SJSA1 (cell line): Measurements from ENCODE around the gene RAPGEF2. TPM values are rescaled to one million over a fixed set of nuclear protein-coding genes. Genes with fewer than 3 reads are reported as not detected.
"Not testable (repeated sequence)": the region's sequence is repeated elsewhere in the genome, so short reads cannot be mapped to it uniquely, and the experiment has no call there.

Experiments used
- DNase-seq, 2 experiments: peaks; one replicate each; pipeline ENCODE4 v3.0.0-alpha.2; 2015 to 2020; ENCODE audit warnings: low spot score in 2 of 2, low read depth in 1 of 2
- H3K27ac ChIP-seq: fragments of 250-450 bp; sonication (Bioruptor Pico); 2 replicates; pipeline ENCODE4 v1.5.1; 2020; ENCODE audit warnings: mild to moderate bottlenecking, moderate library complexity
- H3K27me3 ChIP-seq: fragments of 250-450 bp; sonication (Bioruptor Pico); replicated peaks from 2 replicates; pipeline ENCODE4 v1.5.1; 2020; ENCODE audit warnings: mild to moderate bottlenecking, moderate library complexity
- H3K36me3 ChIP-seq: fragments of 250-450 bp; sonication (Bioruptor Pico); 2 replicates; pipeline ENCODE4 v1.5.1; 2020; ENCODE audit warnings: mild to moderate bottlenecking
- H3K4me1 ChIP-seq: fragments of 250-450 bp; sonication (Bioruptor Pico); replicated peaks from 2 replicates; pipeline ENCODE4 v1.6.1; 2021; ENCODE audit warnings: mild to moderate bottlenecking
- H3K4me3 ChIP-seq: fragments of 250-450 bp; sonication (Bioruptor Pico); 2 replicates; pipeline ENCODE4 v1.5.1; 2020; ENCODE audit warnings: mild to moderate bottlenecking
- H3K9me3 ChIP-seq: fragments of 250-450 bp; sonication (Bioruptor Pico); replicated peaks from 2 replicates; pipeline ENCODE4 v1.5.1; 2020; ENCODE audit warnings: mild to moderate bottlenecking
- total RNA-seq: library from RNA; depleted of rRNA; stranded (reverse); fragments of >200 nt; shearing (Covaris generic); gene quantifications from 2 replicates; pipeline ENCODE4 v1.2.3, GENCODE V29; 2014

RAPGEF2 gene
- total RNA-seq, 1 experiment from 2014 or later: 97.6 TPM

DNA sequence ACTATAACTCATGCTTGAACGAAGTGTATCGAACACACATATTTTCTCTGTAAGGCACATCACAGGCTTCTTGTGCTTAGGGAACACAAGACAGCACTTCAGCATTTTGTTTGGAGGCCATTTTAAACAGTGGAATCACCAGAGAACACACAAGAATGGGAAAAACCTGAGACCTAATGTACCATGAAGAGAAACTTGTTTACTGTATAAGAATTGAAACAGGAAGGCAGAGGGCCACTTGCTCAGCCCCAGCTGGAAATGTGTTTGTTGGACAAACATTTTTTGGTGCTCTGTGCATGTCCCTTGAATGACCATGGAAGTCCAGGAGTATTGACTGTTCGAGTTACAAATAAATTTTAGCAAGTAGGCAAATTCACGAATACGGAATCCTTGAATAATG, 47.5 kb downstream of the RAPGEF2 start:
- H3K27me3 ChIP-seq: no peaks in the 10 kb centered on the region
- no peaks in the 10 kb centered on the region; the same call in 1 of the 2 replicates for H3K4me1 ChIP-seq
- no peaks in the 10 kb centered on the region for H3K9me3 ChIP-seq
- no peaks in the 10 kb centered on the region for H3K36me3 ChIP-seq
- no peak overlapping the region for H3K27ac ChIP-seq
- H3K4me3 ChIP-seq: no peak overlapping the region
- no peak for DNase-seq

DNA sequence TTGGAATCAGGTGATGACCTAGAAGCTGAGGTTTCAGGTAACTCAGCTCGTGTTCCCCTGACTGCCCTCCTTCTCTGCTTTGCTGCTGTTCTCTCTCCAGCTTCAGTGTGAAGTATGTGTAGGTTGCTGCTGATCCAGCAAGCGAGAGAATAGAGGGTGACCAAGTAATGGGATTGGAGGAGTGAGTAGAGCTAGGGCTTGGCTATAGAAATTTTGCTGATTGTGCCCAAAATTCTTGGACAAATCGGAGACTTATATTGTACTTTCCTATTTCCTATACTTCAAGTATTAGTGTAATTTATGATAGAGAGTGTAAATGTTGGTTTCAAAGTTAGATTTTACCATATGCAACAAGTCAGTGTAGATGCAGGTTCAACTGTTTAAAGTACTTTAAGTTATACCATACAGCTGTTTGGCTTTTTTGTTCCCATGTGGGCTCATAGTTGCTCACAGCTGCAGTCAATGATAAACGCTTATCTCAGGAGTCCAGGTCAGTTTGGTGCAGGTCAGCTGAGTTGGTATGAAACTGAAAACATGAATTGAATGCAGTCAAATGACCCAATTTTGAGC, 48.0 kb downstream of the RAPGEF2 start:
- no peak for DNase-seq
- H3K4me1 ChIP-seq: no peaks in the 10 kb centered on the region; the same call in 1 of the 2 replicates

DNA sequence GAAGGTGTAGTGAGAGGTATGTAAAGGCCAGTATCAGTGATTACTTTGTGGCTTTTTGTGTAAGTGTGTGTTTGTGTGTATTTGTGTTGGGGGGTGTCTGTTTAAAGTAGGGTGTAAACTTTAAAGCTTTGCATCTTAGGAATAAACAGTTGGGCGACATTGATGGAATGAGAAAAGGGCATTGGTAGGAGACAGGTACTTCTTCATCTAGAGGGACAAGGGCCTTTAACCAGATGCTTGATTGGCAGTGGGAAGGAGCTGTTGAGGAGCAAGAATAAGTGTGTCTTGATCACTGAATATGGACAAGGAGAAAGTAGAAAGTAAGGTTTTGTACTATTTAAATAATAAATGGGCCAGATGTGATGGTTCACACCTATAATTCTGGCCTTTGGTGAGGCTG, 48.8 kb downstream of the RAPGEF2 start:
- Histone ChIP-seq H3K4me3 (no peak overlapping the region), H3K36me3 (no peaks in the 10 kb centered on the region), H3K9me3 (no peaks in the 10 kb centered on the region), H3K27me3 (no peaks in the 10 kb centered on the region), H3K4me1 (no peaks in the 10 kb centered on the region), H3K27ac (no peak overlapping the region)
- DNase-seq: no peak

More for the DNA sequence above, 48.0 kb downstream of the RAPGEF2 start:
- Histone ChIP-seq H3K36me3 (no peaks in the 10 kb centered on the region), H3K4me3 (no peak overlapping the region), H3K27ac (no peak overlapping the region), H3K27me3 (no peaks in the 10 kb centered on the region), H3K9me3 (no peaks in the 10 kb centered on the region)

DNA sequence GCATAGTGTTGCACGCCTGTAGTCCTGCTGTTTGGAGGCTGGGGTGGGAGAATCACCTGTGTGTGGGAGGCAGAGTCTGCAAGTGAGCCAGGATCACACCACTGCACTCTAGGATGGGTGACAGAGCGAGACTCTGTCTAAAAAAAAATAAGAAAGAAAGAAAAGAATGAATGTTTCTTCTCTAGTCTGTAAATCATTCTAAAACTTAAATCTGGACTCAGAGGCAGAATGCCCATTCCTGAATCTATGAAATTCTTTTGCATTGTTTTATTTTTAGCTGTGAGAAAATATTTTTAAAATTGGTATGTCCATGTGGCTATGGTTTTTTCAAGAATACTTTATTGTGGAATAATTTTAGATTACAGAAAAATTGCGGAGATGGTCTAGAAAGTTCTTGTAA, 49.3 kb downstream of the RAPGEF2 start:
- no peaks in the 10 kb centered on the region for H3K27me3 ChIP-seq
- no peak for DNase-seq
- no peaks in the 10 kb centered on the region for H3K4me1 ChIP-seq
- H3K9me3 ChIP-seq: no peaks in the 10 kb centered on the region
- H3K4me3 ChIP-seq: no peak overlapping the region
- H3K36me3 ChIP-seq: no peaks in the 10 kb centered on the region
- H3K27ac ChIP-seq: no peak overlapping the region

DNA sequence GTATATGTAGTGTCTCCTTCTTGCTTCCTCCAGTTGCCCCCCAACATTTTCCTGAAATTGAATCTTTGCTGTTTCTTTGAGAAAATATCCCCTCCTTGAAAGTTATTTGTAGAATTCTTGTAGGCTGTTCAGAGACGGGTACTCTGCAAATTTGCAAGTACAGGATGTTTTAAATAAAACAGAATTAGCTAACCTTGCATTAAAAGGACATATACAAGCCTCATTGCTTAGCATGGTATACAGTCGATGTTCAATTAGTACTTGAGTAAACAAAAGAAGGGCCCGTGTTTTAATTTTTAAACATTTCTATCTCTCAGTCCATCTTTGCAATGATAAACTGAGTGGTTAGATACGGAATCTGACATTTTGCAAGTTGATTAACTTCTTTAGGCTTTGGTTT, 50.8 kb downstream of the RAPGEF2 start:
- no peaks in the 10 kb centered on the region for H3K27me3 ChIP-seq
- H3K27ac ChIP-seq: no peak overlapping the region
- H3K4me3 ChIP-seq: no peak overlapping the region
- H3K36me3 ChIP-seq: no peaks in the 10 kb centered on the region
- H3K4me1 ChIP-seq: no peaks in the 10 kb centered on the region
- H3K9me3 ChIP-seq: no peaks in the 10 kb centered on the region
- DNase-seq: no peak

DNA sequence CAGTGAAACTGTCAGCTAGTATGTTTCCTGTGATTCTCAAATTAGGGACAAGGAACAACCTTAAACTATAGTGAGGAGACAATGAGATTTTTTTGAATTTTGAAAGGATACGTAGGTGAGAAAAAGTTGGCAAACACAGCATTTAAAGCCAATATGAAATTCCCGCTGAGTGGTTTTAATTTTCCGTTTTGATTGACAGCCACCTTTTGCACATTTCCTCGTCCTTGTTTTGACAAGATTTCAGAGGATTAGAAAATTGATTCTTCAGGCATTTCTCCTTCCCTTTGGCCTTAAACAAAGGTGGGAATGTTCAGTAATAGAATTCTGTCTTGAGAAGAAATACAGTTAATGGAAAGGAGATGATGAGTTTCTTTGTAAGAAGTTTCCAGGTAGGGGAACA, 52.2 kb downstream of the RAPGEF2 start:
- no peak overlapping the region for H3K27ac ChIP-seq
- H3K4me1 ChIP-seq: no peaks in the 10 kb centered on the region
- no peaks in the 10 kb centered on the region for H3K9me3 ChIP-seq
- DNase-seq: no peak
- no peaks in the 10 kb centered on the region for H3K36me3 ChIP-seq
- no peak overlapping the region for H3K4me3 ChIP-seq
- no peaks in the 10 kb centered on the region for H3K27me3 ChIP-seq

DNA sequence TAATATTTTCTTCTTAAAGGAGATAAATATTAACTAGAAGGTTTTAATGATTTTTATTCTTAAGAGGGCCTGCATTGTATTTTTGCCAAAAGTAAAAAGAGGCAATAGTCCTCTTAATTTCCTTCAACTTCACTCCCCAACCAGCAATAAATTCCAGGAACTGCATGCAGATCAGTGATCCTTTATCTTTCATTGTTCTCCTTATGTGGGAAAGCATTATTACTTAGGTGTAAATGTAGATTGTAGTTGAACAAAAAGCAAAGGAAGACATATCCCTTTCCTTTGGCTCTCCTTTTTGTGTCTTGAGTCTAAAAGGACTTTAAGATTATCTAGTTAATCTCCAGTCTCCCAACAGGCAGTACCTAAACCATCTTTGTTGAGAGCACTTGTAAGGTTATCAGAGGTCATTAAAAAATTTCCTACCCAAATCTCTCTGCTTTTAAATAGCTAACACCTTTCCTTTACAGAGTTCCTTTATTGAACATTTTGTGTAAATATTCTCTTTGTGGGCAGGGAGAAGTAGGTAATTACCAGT, 55.3 kb downstream of the RAPGEF2 start:
- Histone ChIP-seq H3K36me3 (no peaks in the 10 kb centered on the region), H3K4me3 (no peak overlapping the region), H3K9me3 (no peaks in the 10 kb centered on the region), H3K27me3 (no peaks in the 10 kb centered on the region), H3K4me1 (no peaks in the 10 kb centered on the region), H3K27ac (no peak overlapping the region)
- no peak for DNase-seq

DNA sequence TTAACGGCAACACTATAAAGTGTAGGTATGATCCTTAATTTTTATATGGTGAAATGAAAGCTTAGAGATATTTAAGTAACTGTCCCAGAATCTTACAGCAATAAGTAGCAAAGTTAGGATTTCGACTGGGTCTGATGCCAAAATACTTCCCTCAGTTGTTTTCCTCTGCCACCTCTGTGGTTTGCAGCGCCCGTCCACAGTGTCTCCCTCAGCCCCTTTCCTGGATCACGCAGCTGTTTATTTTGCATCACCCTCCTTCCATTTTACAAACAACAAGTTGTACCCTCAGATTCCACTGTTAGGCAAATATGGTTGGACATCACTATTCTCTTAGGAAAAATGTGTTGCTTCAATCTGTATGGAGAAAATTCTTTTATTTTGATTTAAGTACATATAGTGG, 56.1 kb downstream of the RAPGEF2 start:
- Histone ChIP-seq H3K4me1 (no peaks in the 10 kb centered on the region), H3K4me3 (no peak overlapping the region), H3K27me3 (no peaks in the 10 kb centered on the region), H3K27ac (no peak overlapping the region), H3K36me3 (no peaks in the 10 kb centered on the region), H3K9me3 (no peaks in the 10 kb centered on the region)
- DNase-seq: no peak

DNA sequence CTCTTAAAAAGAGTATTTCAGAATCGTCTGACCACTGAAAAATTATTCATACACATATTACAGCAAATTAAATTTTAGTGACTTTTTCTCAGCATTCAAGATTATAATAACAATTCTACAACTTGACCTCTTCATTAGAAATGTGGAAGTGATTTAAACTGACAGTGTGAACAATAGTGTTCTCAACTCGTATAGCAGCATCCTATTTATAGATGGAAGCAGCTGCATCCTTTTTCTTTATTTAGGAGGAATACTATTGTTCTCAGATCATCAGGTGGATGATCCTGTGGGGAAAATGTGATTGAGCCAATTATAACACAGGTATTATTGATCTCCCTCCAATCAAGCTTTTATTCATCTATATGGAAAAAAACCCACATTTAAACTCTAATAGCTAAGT, 56.7 kb downstream of the RAPGEF2 start:
- H3K9me3 ChIP-seq: no peaks in the 10 kb centered on the region
- no peaks in the 10 kb centered on the region for H3K36me3 ChIP-seq
- H3K27ac ChIP-seq: no peak overlapping the region
- no peak overlapping the region for H3K4me3 ChIP-seq
- H3K4me1 ChIP-seq: no peaks in the 10 kb centered on the region
- H3K27me3 ChIP-seq: no peaks in the 10 kb centered on the region
- no peak for DNase-seq

DNA sequence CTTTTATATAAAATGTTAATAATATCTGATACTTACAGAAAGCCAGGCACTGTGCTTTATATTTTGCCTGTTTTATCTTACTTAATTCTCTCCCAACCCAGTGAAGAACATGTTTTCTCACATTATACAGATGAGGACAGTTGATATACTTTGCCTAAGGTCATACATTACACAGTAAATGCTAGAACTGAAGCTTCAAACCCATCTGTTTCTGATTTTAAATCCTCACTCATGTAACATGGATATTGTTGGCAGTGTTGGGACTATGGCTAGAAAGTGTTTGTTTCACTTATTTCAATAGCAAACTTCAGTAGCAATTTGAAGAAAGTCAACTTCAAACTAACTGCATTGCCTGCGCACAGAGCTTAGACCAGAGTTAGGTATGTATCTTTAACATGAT, 57.4 kb downstream of the RAPGEF2 start:
- H3K27ac ChIP-seq: no peak overlapping the region
- DNase-seq: no peak
- no peak overlapping the region for H3K4me3 ChIP-seq
- H3K9me3 ChIP-seq: no peaks in the 10 kb centered on the region
- no peaks in the 10 kb centered on the region for H3K4me1 ChIP-seq
- H3K36me3 ChIP-seq: no peaks in the 10 kb centered on the region
- H3K27me3 ChIP-seq: no peaks in the 10 kb centered on the region

DNA sequence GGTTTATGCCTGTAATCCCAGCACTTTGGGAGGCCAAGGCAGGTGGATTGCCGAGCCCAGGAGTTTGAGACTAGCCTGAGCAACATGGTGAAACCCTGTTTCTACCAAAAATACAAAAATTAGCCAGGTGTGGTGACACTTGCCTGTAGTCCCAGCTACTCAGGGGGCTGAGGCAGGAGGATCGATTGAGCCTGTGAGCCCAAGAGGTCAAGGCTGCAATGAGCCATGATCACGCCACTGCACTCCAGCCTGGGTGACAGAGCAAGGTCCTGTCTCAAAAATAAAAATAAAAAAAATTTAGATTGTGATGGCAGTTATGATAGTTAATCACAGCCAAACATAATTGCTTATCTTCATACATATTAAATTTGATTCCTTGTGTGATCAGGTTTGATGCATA, 58.6 kb downstream of the RAPGEF2 start:
- not testable (repeated sequence) for H3K4me1 ChIP-seq, DNase-seq

DNA sequence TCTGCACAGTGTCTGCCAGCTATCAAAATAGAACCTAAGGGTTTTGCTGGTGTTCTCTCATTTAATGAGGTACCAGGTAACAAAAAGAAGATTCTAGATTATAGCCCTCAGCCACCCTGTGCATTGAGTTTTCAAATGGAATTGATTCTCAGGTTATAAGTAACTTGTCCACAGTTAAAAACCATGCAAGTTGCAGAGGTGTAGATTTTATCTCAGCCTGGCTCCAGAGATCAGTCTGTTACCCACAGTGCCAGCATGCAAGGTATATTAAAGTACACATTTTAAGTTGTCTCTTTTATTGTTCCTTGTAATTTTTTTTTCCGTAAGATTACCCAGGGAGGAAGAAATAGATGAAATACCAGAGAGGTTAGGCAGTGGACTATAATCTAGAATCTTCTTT, 59.7 kb downstream of the RAPGEF2 start:
- Histone ChIP-seq H3K27ac (no peak overlapping the region), H3K36me3 (no peaks in the 10 kb centered on the region), H3K27me3 (no peaks in the 10 kb centered on the region), H3K4me1 (no peaks in the 10 kb centered on the region), H3K4me3 (no peak overlapping the region), H3K9me3 (no peaks in the 10 kb centered on the region)
- DNase-seq: no peak

More for the DNA sequence above, 58.6 kb downstream of the RAPGEF2 start:
- not testable (repeated sequence) for H3K36me3 ChIP-seq, H3K9me3 ChIP-seq, H3K27ac ChIP-seq, H3K4me3 ChIP-seq, H3K27me3 ChIP-seq

DNA sequence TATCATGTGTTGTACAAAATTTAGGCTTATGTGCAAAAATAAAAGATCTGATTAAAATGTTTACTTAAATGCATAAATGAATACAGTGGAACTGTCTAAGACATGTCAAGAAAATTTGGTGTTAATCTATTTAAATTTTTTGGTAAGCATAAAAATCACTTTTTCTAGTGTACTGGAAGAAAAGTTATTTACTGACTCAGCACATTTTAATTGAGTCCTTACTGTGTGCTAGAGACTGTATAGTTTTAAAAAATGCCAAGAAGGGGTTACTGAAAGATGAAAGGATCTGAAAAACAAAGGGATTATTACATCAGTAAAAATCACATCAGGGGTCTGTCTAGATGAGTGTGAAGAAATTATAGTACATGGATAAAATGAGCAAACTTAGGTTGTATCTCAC, 60.6 kb downstream of the RAPGEF2 start:
- H3K27me3 ChIP-seq: no peaks in the 10 kb centered on the region
- no peaks in the 10 kb centered on the region for H3K36me3 ChIP-seq
- no peak overlapping the region for H3K4me3 ChIP-seq
- no peaks in the 10 kb centered on the region for H3K9me3 ChIP-seq
- DNase-seq: no peak
- no peak overlapping the region for H3K27ac ChIP-seq
- no peaks in the 10 kb centered on the region for H3K4me1 ChIP-seq

DNA sequence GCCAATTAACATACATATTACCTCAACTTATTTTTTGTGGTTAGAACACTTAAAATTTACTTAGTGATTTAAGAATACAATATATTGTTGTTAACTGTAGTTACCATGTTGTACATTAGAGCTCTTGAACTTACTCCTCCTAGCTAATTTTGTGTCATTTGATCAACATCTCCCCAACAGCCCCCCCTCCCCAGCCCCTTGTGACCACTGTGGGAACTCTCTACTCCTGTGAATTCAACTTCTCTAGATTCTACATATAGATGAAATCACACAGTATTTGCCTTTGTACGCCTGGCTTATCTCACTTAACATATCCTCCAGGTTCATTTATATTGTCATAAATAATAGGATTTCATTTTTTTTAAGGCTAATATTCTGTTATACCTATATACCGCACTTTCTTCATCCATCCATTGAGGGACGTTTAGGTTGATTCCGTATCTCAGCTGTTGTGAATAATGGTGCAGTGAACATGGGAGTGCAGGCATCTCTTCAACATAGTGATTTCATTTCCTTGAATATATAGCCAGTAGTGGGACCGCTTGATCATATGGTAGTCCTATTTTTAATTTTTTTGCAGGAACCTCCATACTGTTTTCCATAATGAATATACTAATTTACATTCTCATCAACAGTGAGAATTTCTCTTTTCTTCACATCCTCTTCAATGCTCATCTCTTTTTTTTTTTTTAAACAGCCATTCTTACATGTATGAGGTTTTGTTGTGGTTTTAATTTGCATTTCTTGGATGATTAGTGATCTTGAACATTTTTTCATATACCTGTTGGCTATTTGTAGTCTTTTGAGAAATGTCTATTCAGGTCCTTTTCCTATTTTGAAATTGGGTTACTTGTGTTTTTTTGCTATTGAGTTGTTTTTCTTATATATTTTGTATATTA, 66.8 kb downstream of the RAPGEF2 start:
- Histone ChIP-seq H3K27me3 (no peaks in the 10 kb centered on the region), H3K4me3 (no peak overlapping the region), H3K36me3 (no peaks in the 10 kb centered on the region), H3K27ac (no peak overlapping the region), H3K9me3 (no peaks in the 10 kb centered on the region), H3K4me1 (peaks cover 5% of the 10 kb centered on the region)
- DNase-seq: no peak
